Right atrium auricular region (tissue), 2 donors: ENCODE measurements around the gene NCF4. TPM values are rescaled to one million over a fixed set of nuclear protein-coding genes. Genes with fewer than 3 reads are reported as not detected.

Experiments
- DNase-seq: peaks from one replicate; pipeline ENCODE4 v3.0.0-alpha.2; 2019; ENCODE audit warnings: low spot score
- H3K27ac ChIP-seq, 2 donors: fragments of 200-600 bp; sonication (generic); 1 replicate in 1 of 2; 2 replicates in 1 of 2; pipeline ENCODE4 v1.5.1; 2016 to 2019
- H3K27me3 ChIP-seq, 2 donors: fragments of 200-600 bp; sonication (generic); one replicate each; pipeline versions ENCODE4 v1.5.1 to v1.6.0; 2017 to 2019
- H3K36me3 ChIP-seq: fragments of 200-600 bp; sonication (generic); one replicate; pipeline ENCODE4 v1.5.1; 2016
- H3K4me1 ChIP-seq, 2 donors: fragments of 200-600 bp; sonication (generic); one replicate each; pipeline versions ENCODE4 v1.5.1 to v1.6.0; 2017 to 2019
- H3K4me3 ChIP-seq, 2 donors: fragments of 200-600 bp; sonication (generic); 1 replicate in 1 of 2; 2 replicates in 1 of 2; pipeline ENCODE4 v1.5.1; 2017 to 2019; ENCODE audit warnings: mild to moderate bottlenecking in 1 of 2, moderate library complexity in 1 of 2
- H3K9me3 ChIP-seq, 2 donors: fragments of 200-600 bp; sonication (generic); one replicate each; pipeline ENCODE4 v1.5.1; 2019
- CTCF ChIP-seq, 2 donors: fragments of 200-600 bp; sonication (generic); IDR thresholded peaks; one replicate each; pipeline ENCODE4 v1.5.1; 2019; ENCODE audit warnings: antibody characterized with exemption in 2 of 2
- total RNA-seq, 2 donors: library from RNA; depleted of rRNA; stranded (reverse); fragments of >200 nt; gene quantifications; one replicate each; pipeline ENCODE4 v1.1.0, GENCODE V29; 2016

The NCF4 gene
- total RNA-seq, 2 donors from 2014 or later: 3.9 to 7.0 TPM

GRCh38 chr22:36921309-36922104 lies 60.7 kb downstream of the NCF4 start:
- TF ChIP-seq CTCF (IDR thresholded peaks at IDR 0.05): no peak
- no peak overlapping the region for H3K4me3 ChIP-seq
- peaks cover 0 to 5% of the 10 kb centered on the region in 2 donors for H3K9me3 ChIP-seq
- no peak overlapping the region for H3K27ac ChIP-seq
- no peaks in the 10 kb centered on the region for H3K27me3 ChIP-seq
- DNase-seq: peak; percentile 58
- H3K36me3 ChIP-seq: no peaks in the 10 kb centered on the region
- peaks cover 0 to 11% of the 10 kb centered on the region in 2 donors for H3K4me1 ChIP-seq

- Histone ChIP-seq H3K27ac (no peak overlapping the region), H3K27me3 (no peaks in the 10 kb centered on the region), H3K9me3 (peaks cover 0 to 5% of the 10 kb centered on the region in 2 donors), H3K36me3 (no peaks in the 10 kb centered on the region), H3K4me1 (peaks cover 0 to 11% of the 10 kb centered on the region in 2 donors), H3K4me3 (no peak overlapping the region)
- peak; percentile 36 for DNase-seq
- TF ChIP-seq CTCF (IDR thresholded peaks at IDR 0.05): no peak
These were observed 61.4 kb downstream of the NCF4 start for GRCh38 chr22:36922105-36922608.

- Histone ChIP-seq H3K27ac (no peak overlapping the region), H3K9me3 (peaks cover 0 to 5% of the 10 kb centered on the region in 2 donors), H3K36me3 (no peaks in the 10 kb centered on the region), H3K4me1 (peaks cover 0 to 11% of the 10 kb centered on the region in 2 donors), H3K4me3 (no peak overlapping the region), H3K27me3 (no peaks in the 10 kb centered on the region)
- DNase-seq: peak; percentile 32
- no peak for TF ChIP-seq CTCF (IDR thresholded peaks at IDR 0.05)
These were observed 61.9 kb downstream of the NCF4 start for GRCh38 chr22:36922711-36923110.

GRCh38 chr22:36923131-36923788 lies 62.5 kb downstream of the NCF4 start:
- Histone ChIP-seq H3K4me3 (no peak overlapping the region), H3K36me3 (no peaks in the 10 kb centered on the region), H3K27me3 (no peaks in the 10 kb centered on the region)

GRCh38 chr22:36924151-36924698 lies 63.4 kb downstream of the NCF4 start:
- Histone ChIP-seq H3K27me3 (no peaks in the 10 kb centered on the region), H3K36me3 (no peaks in the 10 kb centered on the region)

More at GRCh38 chr22:36923131-36923788, 62.5 kb downstream of the NCF4 start:
- Histone ChIP-seq H3K27ac (no peak overlapping the region), H3K4me1 (peaks cover 0 to 11% of the 10 kb centered on the region in 2 donors), H3K9me3 (peaks cover 0 to 5% of the 10 kb centered on the region in 2 donors)
- no peak for TF ChIP-seq CTCF (IDR thresholded peaks at IDR 0.05)
- peak; percentile 26 for DNase-seq

More at GRCh38 chr22:36924151-36924698, 63.4 kb downstream of the NCF4 start:
- Histone ChIP-seq H3K4me1 (peaks cover 0 to 11% of the 10 kb centered on the region in 2 donors), H3K4me3 (no peak overlapping the region), H3K9me3 (no peaks in the 10 kb centered on the region), H3K27ac (no peak overlapping the region)
- no peak for TF ChIP-seq CTCF (IDR thresholded peaks at IDR 0.05)
- DNase-seq: peak; percentile 38
